Fibroblast of peridontal ligament (primary cell): ENCODE results near the gene LIPC.
A peak's percentile ranks its signal among the peaks of the same experiment; 100 is the strongest.
"Not testable (repeated sequence)": the region's sequence is repeated elsewhere in the genome, so short reads cannot be mapped to it uniquely, and the experiment has no call there.

Experiments used
- DNase-seq: peaks from one replicate; pipeline ENCODE4 v3.0.0-alpha.2; 2010; ENCODE audit errors: extremely low read depth

The LIPC gene

DNA sequence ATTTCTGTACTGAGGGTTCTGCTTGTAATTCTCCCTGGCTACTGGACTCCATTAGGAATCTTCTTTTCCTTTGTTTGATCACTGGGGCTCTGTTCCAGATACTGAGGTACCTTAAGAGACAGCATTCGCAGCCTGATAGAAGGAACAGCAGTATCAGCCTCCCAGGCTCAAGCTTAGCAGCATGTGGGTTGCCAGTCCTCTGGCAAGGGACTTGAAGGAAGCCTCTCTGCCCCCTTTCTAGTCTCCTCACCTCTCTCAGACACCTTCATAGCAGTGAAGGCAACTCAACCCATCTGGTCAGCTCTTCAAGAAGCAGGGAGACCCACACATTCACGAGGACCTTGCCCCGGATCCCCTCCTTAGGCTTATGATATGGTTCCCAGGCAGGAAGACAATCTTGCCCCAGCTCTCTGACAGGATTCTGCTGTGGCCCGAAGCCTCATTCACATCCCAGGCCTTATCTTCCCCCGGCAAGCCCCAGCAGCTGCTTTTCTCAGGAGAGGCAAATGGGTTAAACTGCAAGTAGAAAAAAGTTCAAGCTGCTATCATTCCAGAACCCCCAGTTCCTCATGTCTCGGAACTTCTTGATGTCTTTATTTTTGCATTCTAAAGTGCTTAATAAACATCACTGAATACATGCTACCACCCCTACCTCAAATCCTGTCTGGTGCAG, 153.1 kb downstream of the LIPC start:
- no peak for DNase-seq

DNA sequence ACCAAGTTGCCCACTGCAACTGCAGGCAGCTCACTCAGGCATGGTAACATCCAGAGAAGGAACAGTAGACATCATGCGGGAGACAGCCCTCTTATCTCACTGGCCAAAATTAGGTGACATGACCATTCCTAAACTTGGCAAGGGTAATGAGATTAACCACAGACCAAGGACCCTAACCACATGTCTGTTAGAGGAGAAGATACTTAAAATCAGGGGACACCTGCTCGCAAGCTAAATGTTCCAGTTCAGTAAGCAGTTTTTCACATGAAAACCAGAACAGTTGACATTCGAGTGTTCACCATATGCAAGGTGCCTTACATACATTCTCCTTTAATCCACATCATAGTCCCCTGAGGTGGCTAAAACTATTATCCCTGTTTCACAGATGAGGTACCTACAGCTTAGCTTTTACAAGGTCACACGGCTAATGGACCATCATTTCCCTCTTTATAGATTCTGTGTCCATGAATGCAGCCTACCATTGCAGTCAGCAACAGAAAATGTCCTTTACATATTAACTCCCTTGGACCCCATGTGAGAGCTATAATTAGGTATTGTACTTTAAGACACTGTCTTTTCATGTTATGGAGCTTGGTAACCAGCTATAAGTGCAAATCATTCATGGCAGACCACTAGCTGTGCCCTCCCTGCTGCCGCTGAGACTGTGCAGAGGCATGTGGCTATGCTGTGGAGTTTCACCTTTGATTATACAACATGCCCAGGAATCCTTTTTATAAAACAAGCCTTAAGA, 154.1 kb downstream of the LIPC start:
- no peak for DNase-seq

DNA sequence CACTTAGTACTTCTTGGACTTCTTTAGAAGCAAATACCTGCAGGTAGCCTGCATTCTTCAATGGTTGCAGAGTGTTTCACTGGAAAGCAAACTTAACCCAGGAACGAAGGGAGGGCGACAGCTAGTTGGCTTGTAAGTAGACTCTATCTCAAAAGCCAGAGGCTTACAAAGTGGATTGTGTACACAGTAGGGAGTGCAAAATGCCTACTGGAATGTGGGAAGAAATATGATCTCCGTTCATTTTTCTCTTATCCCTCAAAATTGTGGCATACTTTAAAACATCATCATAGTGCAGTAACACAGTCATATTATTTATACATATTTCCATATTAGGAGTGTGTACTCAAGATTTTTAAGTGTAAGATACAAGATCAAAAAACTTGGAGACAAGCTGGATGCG, 155.7 kb downstream of the LIPC start:
- peak; percentile 28 for DNase-seq

DNA sequence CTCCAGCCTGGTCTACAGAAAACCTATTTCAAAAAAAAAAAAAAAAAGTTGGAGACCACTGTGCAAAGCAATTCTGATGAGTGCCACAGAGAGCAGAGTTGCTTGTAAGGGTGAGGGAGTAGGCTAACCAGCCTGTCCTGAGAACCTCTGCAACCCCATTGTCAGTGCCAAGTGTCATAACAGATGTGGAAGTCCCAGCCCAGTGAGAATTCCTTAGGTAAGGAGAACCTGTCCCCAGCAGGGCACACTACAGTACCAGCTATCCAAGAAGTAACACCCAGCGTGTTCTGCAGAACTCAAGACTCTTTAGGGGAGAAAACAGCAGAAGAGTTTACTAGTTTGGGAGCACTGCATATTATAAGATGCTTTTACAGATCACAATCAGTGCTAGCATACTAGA, 156.3 kb downstream of the LIPC start:
- no peak for DNase-seq

DNA sequence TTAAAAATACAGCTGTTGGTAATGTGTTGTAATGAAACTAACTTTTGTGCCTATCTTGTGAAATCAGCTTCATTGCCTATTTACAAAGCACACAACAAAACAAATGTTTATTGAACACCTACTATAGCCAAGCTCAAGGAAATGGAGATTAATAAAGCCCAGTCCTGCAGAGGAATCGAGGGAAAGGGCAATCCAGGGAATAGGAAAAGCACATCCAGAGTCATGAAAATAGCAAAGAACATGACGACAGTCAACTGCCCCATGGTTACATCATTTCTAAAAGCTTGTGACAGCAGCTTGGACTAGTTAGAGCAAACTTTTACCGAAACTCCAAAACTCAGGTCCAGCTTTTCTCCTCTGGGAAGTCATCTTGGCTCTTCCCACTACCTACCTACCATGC, 157.3 kb downstream of the LIPC start:
- no peak for DNase-seq

DNA sequence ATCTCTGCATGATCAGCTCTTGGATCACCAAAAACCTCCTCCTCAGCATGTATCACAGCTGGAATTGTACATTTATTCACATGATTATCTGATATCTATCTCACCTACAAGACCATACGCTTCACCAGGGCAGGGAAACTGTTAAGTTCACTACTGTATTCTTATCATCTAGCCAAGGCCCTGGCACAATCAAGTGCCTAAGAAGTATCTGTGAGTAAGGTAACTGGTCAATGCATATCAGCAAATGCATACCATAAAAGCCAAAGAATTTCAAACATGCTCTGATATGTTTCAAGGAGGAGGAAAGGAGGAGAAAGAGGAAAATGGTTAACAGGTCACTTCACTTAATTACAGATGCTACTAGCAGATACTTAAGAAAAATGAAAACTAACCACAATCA, 158.4 kb downstream of the LIPC start:
- DNase-seq = no peak

DNA sequence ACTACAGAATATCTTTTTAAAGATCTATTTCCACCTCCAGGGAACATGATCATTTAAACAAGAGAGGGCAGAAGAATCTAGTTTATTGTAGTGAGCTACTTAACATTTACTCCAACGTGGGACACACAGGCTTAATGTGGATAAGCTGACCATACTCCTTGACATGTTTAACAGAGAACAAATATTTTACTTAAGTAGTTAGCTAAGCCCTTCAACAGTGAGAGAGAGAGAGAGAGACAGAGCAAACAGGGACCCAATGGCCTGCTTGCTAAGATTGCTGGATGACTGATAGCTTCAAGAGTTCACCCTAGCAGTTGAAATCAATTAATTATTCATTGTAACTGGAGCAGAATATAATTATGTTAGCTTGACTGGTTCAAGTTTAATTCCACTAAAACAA, 159.1 kb downstream of the LIPC start:
- no peak for DNase-seq

DNA sequence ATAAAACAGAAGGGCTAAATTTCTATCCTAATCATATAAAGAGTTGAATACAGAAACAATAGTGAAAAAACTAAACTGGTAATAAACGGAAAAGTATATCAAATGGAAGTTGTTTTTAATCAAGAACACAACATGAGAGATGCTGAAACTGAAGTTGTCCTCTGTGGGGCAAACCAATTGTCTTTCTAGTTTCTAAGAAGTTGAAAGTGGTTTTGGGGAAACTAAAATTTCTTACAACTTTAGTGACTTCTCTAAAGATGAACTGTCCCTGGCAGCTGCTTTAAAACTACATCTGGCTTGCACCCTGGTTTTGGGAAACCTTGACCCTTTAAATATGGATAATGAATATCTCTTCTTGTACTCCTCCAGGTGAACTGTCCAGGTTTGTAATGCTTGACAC, 162.1 kb downstream of the LIPC start:
- DNase-seq = no peak

DNA sequence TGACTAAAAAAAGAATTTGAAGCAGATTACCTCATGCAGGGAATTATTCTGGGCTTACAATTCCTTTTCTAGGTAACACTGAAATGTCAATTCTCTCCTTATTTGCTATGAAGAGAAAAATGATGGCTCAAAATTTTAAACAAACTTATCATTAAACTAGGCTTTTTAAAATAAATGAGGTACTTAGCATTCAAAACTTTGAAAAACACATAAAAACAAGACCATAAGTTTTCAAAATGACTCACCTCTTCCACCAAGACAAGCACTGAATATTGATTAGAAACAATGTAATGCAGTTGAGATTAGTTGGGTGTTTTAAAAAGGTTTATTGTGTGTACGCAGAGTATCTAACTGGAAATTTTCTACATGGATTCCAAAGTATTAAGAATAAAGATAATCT, 163.1 kb downstream of the LIPC start:
- DNase-seq = no peak

DNA sequence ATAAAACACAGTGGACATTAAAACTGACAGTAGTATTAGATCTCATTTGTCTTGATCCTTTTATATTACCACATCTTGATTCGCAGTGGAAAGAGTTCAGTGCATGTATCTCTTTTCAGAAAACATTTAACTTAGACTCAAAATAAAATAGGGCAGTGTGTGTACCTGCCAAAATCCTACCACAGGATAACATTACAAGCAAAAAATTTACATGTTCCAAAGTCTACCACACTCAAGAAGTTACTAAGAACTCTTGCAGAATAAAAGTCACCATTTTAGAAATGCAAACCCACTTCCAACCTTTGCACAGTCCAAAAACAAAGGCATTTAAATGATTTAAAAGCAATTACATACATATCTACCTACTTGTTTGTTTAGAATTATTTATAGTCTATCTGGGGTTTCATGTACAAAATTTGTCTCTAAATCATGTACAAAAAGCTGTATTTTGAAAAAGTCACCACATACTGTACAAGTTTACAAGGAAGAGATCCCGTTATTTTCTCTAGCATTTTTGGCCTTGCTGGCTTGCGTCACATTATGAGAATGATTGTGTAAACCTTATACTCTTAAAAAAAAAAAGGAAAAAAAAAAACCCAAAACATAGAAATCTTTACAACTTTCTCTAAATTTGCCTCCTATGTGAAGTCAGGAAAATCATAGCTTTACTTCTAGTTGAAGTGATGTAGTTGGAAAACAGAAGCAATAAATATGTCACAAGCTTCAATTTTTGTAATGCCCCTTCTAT, 163.9 kb downstream of the LIPC start:
- peak; percentile 34 for DNase-seq

DNA sequence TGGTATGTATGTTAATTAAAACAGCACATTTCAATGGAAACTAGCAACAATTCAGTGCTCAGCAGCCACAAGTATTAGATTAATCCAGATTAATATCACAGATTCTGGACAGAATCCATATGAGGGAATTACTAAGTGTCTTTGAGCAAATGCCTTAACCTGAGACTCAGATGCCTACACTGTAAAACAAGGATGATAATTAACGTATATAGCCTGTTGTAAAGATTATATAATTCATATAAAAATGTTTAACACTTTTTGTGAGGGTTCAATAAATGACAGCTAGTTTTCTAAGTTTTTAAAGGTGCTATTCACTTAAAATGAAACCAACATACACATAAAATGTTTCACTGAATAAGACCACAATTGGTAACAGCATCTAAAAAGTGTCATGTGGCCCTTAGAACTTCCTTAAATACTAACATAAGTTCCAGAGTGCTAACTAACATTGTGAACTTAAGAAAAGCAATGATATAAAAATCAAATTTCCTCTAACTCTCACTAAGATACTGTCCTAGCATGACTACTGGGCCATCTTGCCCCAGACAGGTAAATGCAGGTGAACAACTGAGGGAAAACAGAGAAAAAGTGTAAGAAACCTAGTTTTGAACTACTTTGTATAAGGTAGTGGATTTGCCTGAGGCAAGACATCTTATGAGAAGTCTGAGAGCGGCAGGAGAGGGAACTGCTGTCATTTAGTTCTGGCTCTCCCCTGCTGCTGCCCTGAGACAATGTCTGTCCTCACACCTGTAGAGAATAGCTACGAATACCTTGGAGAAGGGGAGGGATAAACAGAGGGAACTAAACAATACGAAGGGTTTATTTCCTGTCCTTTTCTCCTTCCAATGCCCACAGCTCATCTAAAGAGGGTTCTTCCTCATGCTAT, 166.4 kb downstream of the LIPC start:
- no peak for DNase-seq

DNA sequence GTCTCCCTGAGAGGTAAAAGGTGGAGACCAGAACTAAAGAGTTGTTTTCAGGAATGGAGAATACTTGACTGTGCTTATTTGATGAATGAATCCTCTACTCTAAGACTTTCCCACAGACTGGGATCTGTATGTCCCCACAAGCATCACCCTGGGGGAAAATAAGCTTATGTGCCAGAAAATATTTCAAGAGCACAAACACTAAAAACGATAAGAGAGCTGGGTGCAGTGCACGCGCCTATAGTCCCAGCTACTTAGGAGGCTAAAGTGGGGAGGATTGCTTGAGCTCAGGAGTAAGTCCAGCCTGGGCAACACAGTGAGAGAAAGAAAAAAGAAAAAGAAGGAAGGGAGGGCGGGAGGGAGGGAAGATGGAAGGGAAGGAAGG, 167.0 kb downstream of the LIPC start:
- no peak for DNase-seq

DNA sequence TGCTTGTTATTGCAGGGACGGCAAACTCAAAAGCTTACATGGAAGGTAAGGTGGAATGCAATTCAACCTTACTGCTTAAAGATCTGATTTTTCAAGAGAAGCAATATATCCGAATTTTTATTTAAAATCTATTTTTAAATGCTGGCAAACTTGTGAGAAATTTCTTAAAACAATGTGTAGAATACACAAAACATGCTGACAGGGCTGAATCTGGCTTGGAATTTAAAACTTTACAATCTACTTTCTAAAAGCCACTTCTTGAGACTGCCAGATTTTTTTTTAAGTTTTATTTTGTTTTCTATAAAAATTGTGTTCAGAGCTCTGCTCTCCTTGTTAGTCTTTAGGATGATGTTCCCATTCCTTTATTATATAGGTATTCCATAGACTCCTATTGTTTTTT, 171.0 kb downstream of the LIPC start:
- no peak for DNase-seq

DNA sequence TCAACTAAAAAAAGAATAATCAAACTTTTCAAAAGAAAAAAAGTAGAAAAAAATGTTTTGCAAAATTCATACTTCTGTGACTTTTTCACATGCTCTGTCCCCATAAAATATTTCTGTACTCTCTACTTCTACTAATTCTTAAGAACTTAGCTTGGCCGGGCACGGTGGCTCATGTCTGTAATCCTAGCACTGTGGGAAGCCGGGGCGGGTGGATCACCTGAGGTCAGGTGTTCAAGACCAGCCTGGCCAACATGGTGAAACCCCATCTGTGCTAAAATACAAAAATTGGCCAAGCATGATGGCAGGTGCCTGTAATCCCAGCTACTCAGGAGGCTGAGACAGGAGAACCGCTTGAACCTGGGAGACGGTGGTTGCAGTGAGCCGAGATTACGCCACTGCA, 172.1 kb downstream of the LIPC start:
- not testable (repeated sequence) for DNase-seq

DNA sequence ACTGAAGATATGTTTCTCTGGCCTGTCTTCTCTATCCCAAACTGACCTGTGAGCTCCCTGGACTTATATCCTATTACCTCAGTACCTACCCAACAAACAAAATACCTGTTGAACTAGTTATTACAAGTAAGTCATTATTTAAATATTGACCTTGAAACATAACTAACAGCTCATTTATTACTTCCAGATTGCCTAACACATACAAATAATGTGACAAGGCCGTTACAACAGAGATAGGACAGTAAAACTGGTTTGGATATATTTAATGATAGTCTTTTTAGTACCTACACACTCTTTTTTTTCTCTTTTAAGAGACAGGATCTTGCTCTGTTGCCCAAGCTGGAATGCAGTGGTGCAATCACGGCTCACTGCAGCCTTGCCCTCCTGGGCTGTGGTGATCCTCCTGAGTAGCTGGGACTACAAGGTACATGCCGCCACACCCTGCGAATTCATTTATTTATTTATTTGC, 172.7 kb downstream of the LIPC start:
- no peak for DNase-seq

DNA sequence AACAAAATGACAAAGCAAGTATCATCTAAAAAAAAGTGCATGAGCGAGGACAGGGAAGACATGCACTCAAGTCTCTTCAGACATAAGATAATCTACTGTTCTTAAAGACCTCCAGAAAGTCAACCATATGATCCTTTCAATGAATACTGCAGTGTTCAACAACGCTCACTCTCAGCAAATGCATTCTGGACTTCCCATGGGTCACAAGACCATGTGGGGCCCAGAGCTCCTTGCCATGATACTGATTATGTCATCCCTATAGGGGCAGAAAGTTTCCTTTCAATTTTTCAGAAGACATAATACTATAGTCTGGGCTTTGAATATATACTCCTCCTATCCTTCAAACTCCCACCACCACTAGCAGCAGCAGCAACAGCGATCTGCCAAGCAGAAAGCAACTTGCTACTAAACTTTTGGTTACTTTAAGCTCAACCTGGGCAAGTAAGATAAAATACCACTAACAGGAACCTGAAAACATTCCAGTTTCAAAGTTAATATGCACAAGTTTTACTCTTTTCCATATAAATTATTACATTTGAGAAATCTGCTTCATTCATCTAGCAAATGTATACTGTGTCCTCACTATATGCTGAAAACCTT, 174.2 kb downstream of the LIPC start:
- no peak for DNase-seq

DNA sequence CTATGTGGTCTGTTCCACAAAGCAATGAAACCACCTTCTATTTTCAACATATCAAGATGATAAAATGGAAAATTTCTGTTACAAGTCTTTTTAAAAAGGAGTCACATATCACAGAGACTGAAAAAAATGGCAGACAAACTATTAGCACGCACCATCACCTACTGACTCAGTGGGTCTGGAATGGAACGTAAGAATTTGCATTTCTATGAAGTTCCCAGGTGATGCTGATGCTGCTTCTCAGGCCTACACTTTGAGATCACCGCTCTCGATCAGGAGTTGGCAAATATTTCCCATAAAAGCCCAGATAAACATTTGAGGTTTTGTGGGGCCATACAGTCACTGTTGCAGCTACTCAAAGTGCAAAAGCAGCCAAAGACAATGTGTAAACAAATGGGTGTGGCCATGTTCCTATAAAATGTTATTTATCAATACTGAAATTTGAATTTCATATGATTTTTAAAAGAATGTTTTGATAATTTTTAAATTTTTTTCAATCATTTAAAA, 174.8 kb downstream of the LIPC start:
- no peak for DNase-seq

DNA sequence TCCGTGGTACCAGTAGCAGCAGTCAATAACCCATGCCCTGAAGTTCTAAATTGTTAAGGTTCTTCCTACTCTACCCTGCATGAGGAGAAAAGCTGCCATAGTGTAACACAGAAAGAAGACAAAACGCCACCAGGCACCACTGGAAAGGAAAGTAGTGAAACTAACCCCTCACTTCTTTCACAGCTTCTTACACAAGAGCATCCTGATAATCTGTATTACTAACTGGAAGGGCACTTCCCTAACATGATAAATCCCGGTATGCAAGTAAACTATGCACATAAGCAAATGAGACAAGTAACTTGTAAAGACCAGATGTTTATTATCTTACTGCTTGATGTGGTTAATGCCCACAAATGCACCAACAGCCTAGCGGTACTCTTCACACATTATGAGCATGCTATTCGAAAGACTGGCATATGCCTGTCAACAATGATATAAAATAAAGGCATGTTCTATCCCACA, 176.4 kb downstream of the LIPC start:
- peak; percentile 41 for DNase-seq

DNA sequence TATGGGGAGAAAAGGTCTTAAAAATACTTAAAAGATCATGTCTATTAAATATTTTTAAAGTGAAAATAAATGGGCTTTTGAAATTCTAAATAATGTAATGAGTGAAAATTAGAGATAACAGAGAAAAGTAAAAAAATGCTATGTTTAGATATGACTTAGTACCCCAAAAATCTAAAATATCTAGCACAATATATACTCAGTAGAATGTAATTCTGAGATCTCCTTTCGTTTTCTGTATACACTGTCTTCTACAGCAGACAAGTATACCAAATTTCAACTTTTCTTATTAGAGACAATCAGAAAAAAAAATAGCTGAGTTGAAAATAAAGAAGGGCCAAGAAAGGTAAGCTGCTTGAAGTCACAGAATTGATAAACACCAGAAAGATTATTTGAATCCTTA, 176.9 kb downstream of the LIPC start:
- DNase-seq = peak; percentile 18

DNA sequence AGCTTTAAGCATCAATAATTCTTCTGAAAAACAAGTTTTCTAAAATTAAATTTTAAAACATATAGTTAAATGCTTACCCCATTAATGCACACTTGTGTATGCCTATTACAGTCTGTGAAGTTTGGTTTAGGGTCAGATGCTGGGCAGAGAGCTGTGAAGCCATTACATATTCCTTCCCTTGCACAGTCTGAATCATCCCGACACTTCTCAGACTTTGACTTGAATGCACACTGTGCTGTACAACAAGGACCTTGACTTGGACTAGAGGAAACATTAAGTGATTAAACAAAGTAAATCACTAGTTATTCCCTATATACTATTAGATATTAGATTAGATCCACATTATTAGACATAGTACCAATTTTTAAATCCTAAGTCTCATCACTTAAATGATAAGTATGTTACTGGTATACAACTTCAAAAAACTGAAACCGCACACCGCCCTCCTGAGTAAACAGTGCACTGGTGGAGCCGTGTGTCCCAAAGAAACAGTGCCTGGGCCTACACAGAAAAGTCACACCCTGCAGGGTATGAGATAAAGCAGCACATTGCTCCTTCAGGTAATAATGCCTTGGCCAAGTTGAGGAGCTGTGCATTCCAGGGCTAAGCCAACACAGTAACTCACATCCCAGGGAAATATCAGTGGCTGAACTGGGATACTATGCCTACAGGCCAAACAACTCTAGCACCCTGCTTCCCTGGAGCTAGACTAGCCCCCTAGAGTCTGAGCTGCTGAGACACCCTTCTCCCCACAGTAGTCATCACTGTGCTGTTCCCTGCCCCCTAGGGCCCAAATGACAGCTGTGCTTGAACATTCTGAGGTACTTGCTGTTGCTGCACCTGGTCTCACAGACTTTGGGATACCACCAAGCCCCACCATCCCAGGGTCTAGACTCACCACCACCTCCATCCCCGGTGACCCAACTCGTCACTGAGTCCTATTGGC, 180.2 kb downstream of the LIPC start:
- no peak for DNase-seq
